ENCODE measurements around the gene SUCNR1. TPM values are rescaled to one million over a fixed set of nuclear protein-coding genes. Genes with fewer than 3 reads are reported as not detected.
"Not testable (repeated sequence)": the region's sequence is repeated elsewhere in the genome, so short reads cannot be mapped to it uniquely, and the experiment has no call there.

The SUCNR1 gene
- total RNA-seq, 1 experiment from 2014 or later: not detected

- no peak overlapping the region for H3K27ac ChIP-seq (ENCODE audit: low read length)
Observed at GRCh38 chr3:151869181-151869580, 4.3 kb upstream of the SUCNR1 start.

DNA sequence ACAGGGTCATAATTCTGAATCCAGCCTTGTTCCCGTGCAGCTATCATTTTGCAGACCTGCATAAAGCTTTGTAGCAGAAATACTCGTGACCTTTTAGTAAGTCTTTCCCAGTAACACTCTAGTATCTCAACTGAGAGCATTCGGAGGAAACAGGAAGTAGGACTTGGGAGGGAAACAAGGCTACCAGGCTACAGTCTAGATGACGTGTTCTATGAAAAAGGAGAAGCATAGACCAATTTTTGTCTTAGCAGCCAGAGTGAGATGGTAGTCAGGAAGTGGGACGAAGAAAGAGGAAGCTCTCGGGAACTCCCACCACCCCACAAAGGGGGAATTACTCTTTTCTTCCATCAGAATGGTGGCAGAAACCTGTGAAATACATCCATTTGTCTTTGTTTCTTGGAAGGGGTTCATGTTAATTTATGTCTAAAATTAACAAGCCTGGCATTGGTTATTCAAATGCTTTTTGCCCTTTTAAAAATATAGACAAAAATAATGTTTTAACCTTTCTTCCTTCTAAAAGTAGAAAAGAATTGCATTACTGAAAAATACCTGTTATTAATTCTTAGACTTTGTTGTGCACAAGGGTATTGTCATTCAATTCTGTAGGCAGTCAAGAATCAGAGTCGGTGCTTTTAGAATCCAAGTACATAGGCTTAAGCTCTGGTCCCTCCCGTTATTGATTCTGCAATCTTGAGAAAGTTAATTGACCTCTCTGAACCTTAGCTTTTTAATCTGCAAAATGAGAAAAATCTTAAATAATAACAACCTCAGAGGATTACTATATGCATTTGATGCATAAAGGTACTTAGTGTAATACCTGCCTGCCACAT lies 1.6 kb upstream of the SUCNR1 start:
- no TSS peak for BruUV-seq (replicated peaks)
- Histone ChIP-seq H3K36me3 (ENCODE audit: control insufficient read depth, insufficient read depth, low read length) (no peaks in the 10 kb centered on the region), H3K4me3 (ENCODE audit: low read depth in 2 of 2, low read length in 2 of 2) (no peak overlapping the region), H3K4me1 (ENCODE audit: control insufficient read depth, insufficient read depth, low read length) (no peaks in the 10 kb centered on the region), H3K9me3 (ENCODE audit: control insufficient read depth, insufficient read depth, low read depth, low read length) (no peaks in the 10 kb centered on the region), H3K27me3 (ENCODE audit: control insufficient read depth, insufficient read depth, low read length) (no peaks in the 10 kb centered on the region), H3K27ac (ENCODE audit: low read length) (no peak overlapping the region)
- in situ Hi-C loops (cut with HindIII; ENCODE audit: low pct_unique_long_range_greater_than_20kb, low sequenced_read_pairs): no loop called here
- intact Hi-C loops (cut with micrococcal nuclease; ENCODE audit: unreplicated experiment): no loop called here
- TF ChIP-seq, protein P1, sequence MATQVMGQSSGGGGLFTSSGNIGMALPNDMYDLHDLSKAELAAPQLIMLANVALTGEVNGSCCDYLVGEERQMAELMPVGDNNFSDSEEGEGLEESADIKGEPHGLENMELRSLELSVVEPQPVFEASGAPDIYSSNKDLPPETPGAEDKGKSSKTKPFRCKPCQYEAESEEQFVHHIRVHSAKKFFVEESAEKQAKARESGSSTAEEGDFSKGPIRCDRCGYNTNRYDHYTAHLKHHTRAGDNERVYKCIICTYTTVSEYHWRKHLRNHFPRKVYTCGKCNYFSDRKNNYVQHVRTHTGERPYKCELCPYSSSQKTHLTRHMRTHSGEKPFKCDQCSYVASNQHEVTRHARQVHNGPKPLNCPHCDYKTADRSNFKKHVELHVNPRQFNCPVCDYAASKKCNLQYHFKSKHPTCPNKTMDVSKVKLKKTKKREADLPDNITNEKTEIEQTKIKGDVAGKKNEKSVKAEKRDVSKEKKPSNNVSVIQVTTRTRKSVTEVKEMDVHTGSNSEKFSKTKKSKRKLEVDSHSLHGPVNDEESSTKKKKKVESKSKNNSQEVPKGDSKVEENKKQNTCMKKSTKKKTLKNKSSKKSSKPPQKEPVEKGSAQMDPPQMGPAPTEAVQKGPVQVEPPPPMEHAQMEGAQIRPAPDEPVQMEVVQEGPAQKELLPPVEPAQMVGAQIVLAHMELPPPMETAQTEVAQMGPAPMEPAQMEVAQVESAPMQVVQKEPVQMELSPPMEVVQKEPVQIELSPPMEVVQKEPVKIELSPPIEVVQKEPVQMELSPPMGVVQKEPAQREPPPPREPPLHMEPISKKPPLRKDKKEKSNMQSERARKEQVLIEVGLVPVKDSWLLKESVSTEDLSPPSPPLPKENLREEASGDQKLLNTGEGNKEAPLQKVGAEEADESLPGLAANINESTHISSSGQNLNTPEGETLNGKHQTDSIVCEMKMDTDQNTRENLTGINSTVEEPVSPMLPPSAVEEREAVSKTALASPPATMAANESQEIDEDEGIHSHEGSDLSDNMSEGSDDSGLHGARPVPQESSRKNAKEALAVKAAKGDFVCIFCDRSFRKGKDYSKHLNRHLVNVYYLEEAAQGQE (IDR thresholded peaks at IDR 0.05; ENCODE audit: insufficient read depth in 1 of 2, low read depth in 2 of 2, low read length in 1 of 2): no peak
- TF ChIP-seq, protein P2, sequence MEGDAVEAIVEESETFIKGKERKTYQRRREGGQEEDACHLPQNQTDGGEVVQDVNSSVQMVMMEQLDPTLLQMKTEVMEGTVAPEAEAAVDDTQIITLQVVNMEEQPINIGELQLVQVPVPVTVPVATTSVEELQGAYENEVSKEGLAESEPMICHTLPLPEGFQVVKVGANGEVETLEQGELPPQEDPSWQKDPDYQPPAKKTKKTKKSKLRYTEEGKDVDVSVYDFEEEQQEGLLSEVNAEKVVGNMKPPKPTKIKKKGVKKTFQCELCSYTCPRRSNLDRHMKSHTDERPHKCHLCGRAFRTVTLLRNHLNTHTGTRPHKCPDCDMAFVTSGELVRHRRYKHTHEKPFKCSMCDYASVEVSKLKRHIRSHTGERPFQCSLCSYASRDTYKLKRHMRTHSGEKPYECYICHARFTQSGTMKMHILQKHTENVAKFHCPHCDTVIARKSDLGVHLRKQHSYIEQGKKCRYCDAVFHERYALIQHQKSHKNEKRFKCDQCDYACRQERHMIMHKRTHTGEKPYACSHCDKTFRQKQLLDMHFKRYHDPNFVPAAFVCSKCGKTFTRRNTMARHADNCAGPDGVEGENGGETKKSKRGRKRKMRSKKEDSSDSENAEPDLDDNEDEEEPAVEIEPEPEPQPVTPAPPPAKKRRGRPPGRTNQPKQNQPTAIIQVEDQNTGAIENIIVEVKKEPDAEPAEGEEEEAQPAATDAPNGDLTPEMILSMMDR (IDR thresholded peaks at IDR 0.05): no peak
- no peak for TF ChIP-seq SIN3A (IDR thresholded peaks at IDR 0.05; ENCODE audit: borderline replicate concordance, insufficient read depth, low read depth, low read length)
- TF ChIP-seq TCF7L2 (IDR thresholded peaks at IDR 0.05; ENCODE audit: low read depth, low read length): no peak
- TF ChIP-seq POLR2AphosphoS5 (IDR thresholded peaks at IDR 0.05; ENCODE audit: low read depth, low read length): no peak
- POLR2A ChIA-PET: no interaction called here
- CTCF ChIA-PET: no interaction called here
- ATAC-seq (no peak), DNase-seq (ENCODE audit: low read depth, low spot score) (no peak)

More at GRCh38 chr3:151869181-151869580, 4.3 kb upstream of the SUCNR1 start:
- DNase-seq (ENCODE audit: low read depth, low spot score) (no peak), ATAC-seq (no peak)
- no peaks in the 10 kb centered on the region for H3K36me3 ChIP-seq (ENCODE audit: control insufficient read depth, insufficient read depth, low read length)
- no peaks in the 10 kb centered on the region for H3K27me3 ChIP-seq (ENCODE audit: control insufficient read depth, insufficient read depth, low read length)
- BruUV-seq (replicated peaks): no TSS peak
- ChIA-PET POLR2A (interaction anchor here (0.5 kb wide), 1 partner anchor 1145 kb away, joined by 9 read pairs; no protein-coding TSS in a partner anchor), CTCF (no interaction called here)
- H3K4me1 ChIP-seq (ENCODE audit: control insufficient read depth, insufficient read depth, low read length): no peaks in the 10 kb centered on the region
- intact Hi-C loops (cut with micrococcal nuclease; ENCODE audit: unreplicated experiment): no loop called here
- no peak for TF ChIP-seq SIN3A (IDR thresholded peaks at IDR 0.05; ENCODE audit: borderline replicate concordance, insufficient read depth, low read depth, low read length)
- no peak for TF ChIP-seq POLR2AphosphoS5 (IDR thresholded peaks at IDR 0.05; ENCODE audit: low read depth, low read length)
- TF ChIP-seq, protein P1 (IDR thresholded peaks at IDR 0.05; ENCODE audit: insufficient read depth in 1 of 2, low read depth in 2 of 2, low read length in 1 of 2): no peak
- TF ChIP-seq, protein P2 (IDR thresholded peaks at IDR 0.05): no peak
- TF ChIP-seq TCF7L2 (IDR thresholded peaks at IDR 0.05; ENCODE audit: low read depth, low read length): no peak
- H3K9me3 ChIP-seq (ENCODE audit: control insufficient read depth, insufficient read depth, low read depth, low read length): no peaks in the 10 kb centered on the region
- no peak overlapping the region for H3K4me3 ChIP-seq (ENCODE audit: low read depth in 2 of 2, low read length in 2 of 2)
- in situ Hi-C loops (cut with HindIII; ENCODE audit: low pct_unique_long_range_greater_than_20kb, low sequenced_read_pairs): no loop called here

DNA sequence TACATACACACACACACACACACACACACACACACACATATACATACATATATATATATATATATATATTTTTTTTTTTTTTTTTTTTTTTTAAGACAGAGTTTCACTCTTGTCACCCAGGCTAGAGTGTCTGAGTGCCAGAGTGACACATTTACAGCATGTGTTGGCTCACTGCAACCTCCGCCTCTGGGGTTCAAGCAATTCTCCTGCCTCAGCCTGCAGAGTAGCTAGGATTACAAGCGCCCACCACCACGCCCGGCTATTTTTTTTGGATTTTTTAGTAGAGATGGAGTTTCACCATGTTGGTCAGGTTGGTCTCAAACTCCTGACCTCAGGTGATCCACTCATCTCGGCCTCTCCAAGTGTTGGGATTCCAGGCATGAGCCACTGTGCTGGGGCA lies 636 bp downstream of the SUCNR1 start:
- H3K9me3 ChIP-seq (ENCODE audit: control insufficient read depth, insufficient read depth, low read depth, low read length); BruUV-seq (replicated peaks); intact Hi-C loops (cut with micrococcal nuclease; ENCODE audit: unreplicated experiment); H3K4me1 ChIP-seq (ENCODE audit: control insufficient read depth, insufficient read depth, low read length); H3K27ac ChIP-seq (ENCODE audit: low read length); POLR2A ChIA-PET; H3K27me3 ChIP-seq (ENCODE audit: control insufficient read depth, insufficient read depth, low read length); ATAC-seq; H3K4me3 ChIP-seq (ENCODE audit: low read depth in 2 of 2, low read length in 2 of 2); DNase-seq (ENCODE audit: low read depth, low spot score); in situ Hi-C loops (cut with HindIII; ENCODE audit: low pct_unique_long_range_greater_than_20kb, low sequenced_read_pairs); H3K36me3 ChIP-seq (ENCODE audit: control insufficient read depth, insufficient read depth, low read length); CTCF ChIA-PET: not testable (repeated sequence)
